ENCODE results near the gene LDHB. TPM values are rescaled to one million over a fixed set of nuclear protein-coding genes. Genes with fewer than 3 reads are reported as not detected.

The LDHB gene
- total and polyA plus RNA-seq, 11 donors = 1,099 to 3,071 (median 2,070) TPM

DNA sequence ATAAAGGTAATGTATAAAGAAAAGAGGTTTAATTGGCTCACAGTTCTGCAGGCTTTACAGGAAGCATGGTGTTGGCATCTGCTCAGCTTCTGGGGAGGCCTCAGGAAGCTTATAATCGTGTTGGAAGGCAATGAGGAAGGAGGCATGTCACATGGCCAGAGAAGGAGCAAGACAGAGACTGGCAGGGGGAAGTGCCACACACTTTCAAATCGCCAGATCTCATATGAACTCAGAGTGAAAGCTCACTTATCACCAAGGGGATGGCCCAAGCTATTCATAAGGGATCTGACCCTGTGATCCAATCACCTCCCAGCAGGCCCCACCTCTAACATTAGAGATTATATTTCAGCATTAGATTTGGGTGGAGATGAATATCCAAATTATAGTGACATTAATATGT, 26.3 kb downstream of the LDHB start:
- Histone ChIP-seq H3K4me3 (no peak overlapping the region), H3K36me3 (peaks cover 0 to 44% (median 25%) of the 10 kb centered on the region in 9 donors), H3K9me3 (no peaks in the 10 kb centered on the region), H3K27ac (no peak overlapping the region), H3K27me3 (no peaks in the 10 kb centered on the region), H3K4me1 (peaks cover 0 to 6% (median 0%) of the 10 kb centered on the region in 12 donors)
- ATAC-seq (no peak), DNase-seq (no peak)
- intact Hi-C loops (cut with DNase I) = no loop called here
- 26 to 47% (median 38%) methylated on average over 2 of the region's 2 CpGs for WGBS, 4 donors
- TF ChIP-seq, protein P1, sequence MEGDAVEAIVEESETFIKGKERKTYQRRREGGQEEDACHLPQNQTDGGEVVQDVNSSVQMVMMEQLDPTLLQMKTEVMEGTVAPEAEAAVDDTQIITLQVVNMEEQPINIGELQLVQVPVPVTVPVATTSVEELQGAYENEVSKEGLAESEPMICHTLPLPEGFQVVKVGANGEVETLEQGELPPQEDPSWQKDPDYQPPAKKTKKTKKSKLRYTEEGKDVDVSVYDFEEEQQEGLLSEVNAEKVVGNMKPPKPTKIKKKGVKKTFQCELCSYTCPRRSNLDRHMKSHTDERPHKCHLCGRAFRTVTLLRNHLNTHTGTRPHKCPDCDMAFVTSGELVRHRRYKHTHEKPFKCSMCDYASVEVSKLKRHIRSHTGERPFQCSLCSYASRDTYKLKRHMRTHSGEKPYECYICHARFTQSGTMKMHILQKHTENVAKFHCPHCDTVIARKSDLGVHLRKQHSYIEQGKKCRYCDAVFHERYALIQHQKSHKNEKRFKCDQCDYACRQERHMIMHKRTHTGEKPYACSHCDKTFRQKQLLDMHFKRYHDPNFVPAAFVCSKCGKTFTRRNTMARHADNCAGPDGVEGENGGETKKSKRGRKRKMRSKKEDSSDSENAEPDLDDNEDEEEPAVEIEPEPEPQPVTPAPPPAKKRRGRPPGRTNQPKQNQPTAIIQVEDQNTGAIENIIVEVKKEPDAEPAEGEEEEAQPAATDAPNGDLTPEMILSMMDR (IDR thresholded peaks at IDR 0.05) = no peak
- TF ChIP-seq POLR2A (IDR thresholded peaks at IDR 0.05) = no peak

DNA sequence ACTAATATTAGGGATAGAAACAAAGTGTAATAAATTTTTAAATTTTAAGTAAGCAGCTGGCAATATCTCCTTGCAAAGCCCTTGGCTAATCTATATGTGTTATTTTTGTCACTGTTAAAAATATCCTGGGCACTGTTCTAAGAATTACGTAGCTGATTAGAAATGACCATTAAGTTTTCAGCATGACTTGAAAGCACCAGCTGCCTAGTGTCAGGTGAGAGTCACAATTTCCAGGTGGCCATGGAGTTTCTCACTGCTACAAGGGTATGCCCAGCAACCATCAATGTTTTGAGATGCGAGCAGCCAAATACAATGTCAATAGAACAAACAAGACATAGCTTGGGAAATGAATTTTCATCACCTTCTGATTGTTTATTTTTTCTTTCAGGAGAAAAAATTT, 29.7 kb downstream of the LDHB start:
- intact Hi-C loops (cut with DNase I) = no loop called here
- H3K36me3 ChIP-seq = peaks cover 0 to 9% (median 0%) of the 10 kb centered on the region in 9 donors
- H3K9me3 ChIP-seq = peaks cover 0 to 3% (median 0%) of the 10 kb centered on the region in 12 donors
- no peak overlapping the region for H3K4me3 ChIP-seq
- DNase-seq (peak in 4 of 5 donors; percentile 53 to 69 (median 65)), ATAC-seq (peak; percentile 96 to 99 (median 98))
- H3K27me3 ChIP-seq = no peaks in the 10 kb centered on the region
- TF ChIP-seq POLR2A (IDR thresholded peaks at IDR 0.05) = no peak
- 45 to 62% (median 56%) methylated on average over 2 of the region's 2 CpGs for WGBS, 4 donors
- peak overlapping the region in 8 of 12 donors; percentile 17 to 56 (median 50) for H3K27ac ChIP-seq
- H3K4me1 ChIP-seq = peaks cover 0 to 6% (median 0%) of the 10 kb centered on the region in 12 donors

- DNase-seq = no peak
- intact Hi-C loops (cut with DNase I) = no loop called here
- TF ChIP-seq, protein P1 (IDR thresholded peaks at IDR 0.05) = no peak
- no peak for TF ChIP-seq POLR2A (IDR thresholded peaks at IDR 0.05)
- no peak for ATAC-seq
- Histone ChIP-seq H3K36me3 (no peaks in the 10 kb centered on the region), H3K4me1 (peaks cover 0 to 24% (median 8%) of the 10 kb centered on the region in 12 donors), H3K27me3 (no peaks in the 10 kb centered on the region), H3K27ac (no peak overlapping the region), H3K9me3 (no peaks in the 10 kb centered on the region), H3K4me3 (no peak overlapping the region)
Observed at GRCh38 chr12:21618566-21618965, 39.1 kb downstream of the LDHB start.

DNA sequence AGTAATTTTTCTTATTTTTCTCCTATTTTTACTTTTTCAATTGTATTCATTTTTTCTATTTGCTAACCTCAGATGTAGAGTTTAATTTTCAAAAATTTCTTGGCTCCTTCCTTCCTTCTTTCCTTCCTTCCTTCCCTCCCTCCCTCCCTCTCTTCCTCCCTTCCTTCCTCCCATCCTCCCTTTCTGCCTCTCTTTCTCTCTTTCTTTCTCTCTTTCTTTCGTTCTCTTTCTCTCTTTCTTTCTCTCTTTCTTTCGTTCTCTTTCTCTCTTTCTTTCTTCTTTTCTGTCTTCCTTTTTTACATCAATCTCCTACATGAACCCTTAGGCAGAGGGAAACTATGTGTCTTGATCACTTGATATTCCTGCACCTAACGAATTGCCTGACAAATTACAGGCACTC, 40.6 kb downstream of the LDHB start:
- DNase-seq (no peak), ATAC-seq (no peak)
- H3K9me3 ChIP-seq = no peaks in the 10 kb centered on the region
- H3K4me3 ChIP-seq = no peak overlapping the region
- H3K4me1 ChIP-seq = peaks cover 0 to 26% (median 8%) of the 10 kb centered on the region in 12 donors
- intact Hi-C loops (cut with DNase I) = no loop called here
- TF ChIP-seq, protein P1 (IDR thresholded peaks at IDR 0.05) = no peak
- TF ChIP-seq POLR2A (IDR thresholded peaks at IDR 0.05) = no peak
- 81 to 85% (median 83%) methylated on average over 3 of the region's 3 CpGs for WGBS, 4 donors
- no peak overlapping the region for H3K27ac ChIP-seq
- H3K36me3 ChIP-seq = no peaks in the 10 kb centered on the region
- H3K27me3 ChIP-seq = no peaks in the 10 kb centered on the region

DNA sequence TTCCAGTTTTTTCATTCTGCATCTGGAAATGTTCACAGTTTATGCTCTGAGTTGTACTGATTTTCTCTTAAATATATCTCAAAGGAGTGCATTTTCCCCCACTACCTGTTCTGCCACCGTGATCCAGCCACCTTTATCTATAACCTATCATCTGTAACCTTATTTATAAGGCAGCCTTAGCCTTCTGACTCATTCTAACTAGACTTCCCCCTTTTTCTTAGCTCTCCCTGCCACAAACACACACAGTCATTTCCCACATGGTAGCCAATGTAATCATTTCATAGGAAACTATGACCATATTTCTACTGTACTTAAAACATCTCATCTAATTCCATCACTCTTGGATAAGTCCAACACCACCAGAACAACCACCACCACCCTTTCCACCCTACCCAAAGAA, 42.2 kb downstream of the LDHB start:
- intact Hi-C loops (cut with DNase I) = no loop called here
- H3K9me3 ChIP-seq = no peaks in the 10 kb centered on the region
- H3K4me3 ChIP-seq = no peak overlapping the region
- ATAC-seq (no peak), DNase-seq (no peak)
- no peaks in the 10 kb centered on the region for H3K27me3 ChIP-seq
- 37 to 44% (median 40%) methylated on average over 1 of the region's 1 CpG for WGBS, 4 donors
- no peaks in the 10 kb centered on the region for H3K36me3 ChIP-seq
- no peak for TF ChIP-seq POLR2A (IDR thresholded peaks at IDR 0.05)
- TF ChIP-seq, protein P1 (IDR thresholded peaks at IDR 0.05) = no peak
- peak overlapping the region in 1 of 12 donors; percentile 56 for H3K27ac ChIP-seq
- H3K4me1 ChIP-seq = peaks cover 0 to 26% (median 8%) of the 10 kb centered on the region in 12 donors
